Suprapubic skin (tissue), 4 donors: ENCODE results near the gene MCM3. TPM values are rescaled to one million over a fixed set of nuclear protein-coding genes. Genes with fewer than 3 reads are reported as not detected.

Experiments
- DNase-seq, 2 donors: peaks; one replicate each; pipeline ENCODE4 v3.0.0-alpha.2; 2019; ENCODE audit warnings: low spot score in 2 of 2
- H3K27ac ChIP-seq: fragments of 200-600 bp; sonication (generic); one replicate; pipeline ENCODE4 v1.5.1; 2019
- H3K27me3 ChIP-seq: fragments of 200-600 bp; sonication (generic); one replicate; pipeline ENCODE4 v1.5.1; 2019
- H3K36me3 ChIP-seq: fragments of 200-600 bp; sonication (generic); one replicate; pipeline ENCODE4 v1.5.1; 2019
- H3K4me1 ChIP-seq: fragments of 200-600 bp; sonication (generic); one replicate; pipeline ENCODE4 v1.5.1; 2019
- H3K4me3 ChIP-seq: fragments of 200-600 bp; sonication (generic); one replicate; pipeline ENCODE4 v1.5.1; 2019; ENCODE audit warnings: mild to moderate bottlenecking
- H3K9me3 ChIP-seq: fragments of 200-600 bp; sonication (generic); one replicate; pipeline ENCODE4 v1.5.1; 2019
- CTCF ChIP-seq, 2 donors: fragments of 200-600 bp in 1 of 2; fragments of 450-650 bp in 1 of 2; sonication (generic) in 1 of 2; IDR thresholded peaks; one replicate each; pipeline ENCODE4 v1.5.1; 2016 to 2019; ENCODE audit warnings: antibody characterized with exemption in 2 of 2, mild to moderate bottlenecking in 1 of 2, moderate library complexity in 1 of 2
- EP300 ChIP-seq: sonication (generic); formaldehyde crosslinking; IDR thresholded peaks from one replicate; pipeline ENCODE4 v1.6.1; 2017; ENCODE audit warnings: antibody characterized with exemption
- POLR2A ChIP-seq, 2 donors: fragments of 450-650 bp; IDR thresholded peaks; one replicate each; pipeline ENCODE4 v1.6.1; 2017; ENCODE audit warnings: antibody characterized with exemption in 2 of 2, mild to moderate bottlenecking in 2 of 2, moderate library complexity in 2 of 2
- POLR2AphosphoS5 ChIP-seq, 3 donors: sonication (generic); formaldehyde crosslinking; IDR thresholded peaks; one replicate each; pipeline ENCODE4 v1.6.1; 2017; ENCODE audit warnings: antibody characterized with exemption in 3 of 3
- WGBS: methylation state at CpG from one replicate; pipeline ENCODE4 v1.1.5; 2018; 5-methylcytosine and 5-hydroxymethylcytosine counted together
- total RNA-seq, 4 donors: library from RNA; depleted of rRNA; stranded (reverse); fragments of >200 nt; gene quantifications; one replicate each; pipeline ENCODE4 v1.1.0, GENCODE V29; 2016

MCM3 gene
- total RNA-seq, 4 donors from 2014 or later: 26.4 to 38.5 (median 31.8) TPM

GRCh38 chr6:52284131-52284459, 447 bp downstream of the MCM3 start:
- Histone ChIP-seq H3K36me3 (peaks cover 36% of the 10 kb centered on the region), H3K9me3 (no peaks in the 10 kb centered on the region), H3K4me3 (peak overlapping the region; percentile 71), H3K27ac (peak overlapping the region; percentile 25), H3K4me1 (peaks cover 18% of the 10 kb centered on the region), H3K27me3 (no peaks in the 10 kb centered on the region)
- no peak for TF ChIP-seq EP300
- TF ChIP-seq CTCF (IDR thresholded peaks at IDR 0.05): no peak
- TF ChIP-seq POLR2AphosphoS5 (IDR thresholded peaks at IDR 0.05): no peak
- TF ChIP-seq POLR2A (IDR thresholded peaks at IDR 0.05): no peak
- peak in 1 of 2 donors; percentile 68 for DNase-seq
- WGBS: 0% methylated on average over 10 of the region's 14 CpGs

- no peak for DNase-seq
- Histone ChIP-seq H3K36me3 (peaks cover 43% of the 10 kb centered on the region), H3K4me3 (no peak overlapping the region), H3K9me3 (no peaks in the 10 kb centered on the region), H3K27ac (no peak overlapping the region), H3K4me1 (peaks cover 18% of the 10 kb centered on the region), H3K27me3 (no peaks in the 10 kb centered on the region)
- TF ChIP-seq POLR2AphosphoS5 (IDR thresholded peaks at IDR 0.05) (no peak), EP300 (no peak), CTCF (IDR thresholded peaks at IDR 0.05) (no peak), POLR2A (IDR thresholded peaks at IDR 0.05) (no peak)
- 74% methylated on average over 6 of the region's 6 CpGs for WGBS
These were observed 1.4 kb downstream of the MCM3 start for GRCh38 chr6:52283111-52283510.

GRCh38 chr6:52276130-52276529, 8.4 kb downstream of the MCM3 start:
- H3K4me1 ChIP-seq: no peaks in the 10 kb centered on the region
- H3K27ac ChIP-seq: no peak overlapping the region
- no peaks in the 10 kb centered on the region for H3K9me3 ChIP-seq
- no peak for DNase-seq
- WGBS: 97% methylated on average over 10 of the region's 10 CpGs
- H3K4me3 ChIP-seq: no peak overlapping the region
- H3K27me3 ChIP-seq: no peaks in the 10 kb centered on the region
- H3K36me3 ChIP-seq: peaks cover 91% of the 10 kb centered on the region
- TF ChIP-seq CTCF (IDR thresholded peaks at IDR 0.05): no peak
- TF ChIP-seq EP300: no peak
- TF ChIP-seq POLR2A (IDR thresholded peaks at IDR 0.05): no peak
- TF ChIP-seq POLR2AphosphoS5 (IDR thresholded peaks at IDR 0.05): no peak

- 90% methylated on average over 9 of the region's 9 CpGs for WGBS
- Histone ChIP-seq H3K36me3 (peaks cover 96% of the 10 kb centered on the region), H3K27me3 (no peaks in the 10 kb centered on the region), H3K27ac (no peak overlapping the region), H3K9me3 (no peaks in the 10 kb centered on the region), H3K4me1 (no peaks in the 10 kb centered on the region), H3K4me3 (no peak overlapping the region)
- no peak for DNase-seq
- TF ChIP-seq EP300: no peak
- TF ChIP-seq CTCF (IDR thresholded peaks at IDR 0.05): no peak
- no peak for TF ChIP-seq POLR2AphosphoS5 (IDR thresholded peaks at IDR 0.05)
- no peak for TF ChIP-seq POLR2A (IDR thresholded peaks at IDR 0.05)
These were observed 12.6 kb downstream of the MCM3 start for GRCh38 chr6:52271852-52272460.

GRCh38 chr6:52263709-52264540, 20.6 kb downstream of the MCM3 start:
- peak; percentile 68 to 87 for TF ChIP-seq CTCF (IDR thresholded peaks at IDR 0.05)
- no peak for TF ChIP-seq POLR2A (IDR thresholded peaks at IDR 0.05)
- TF ChIP-seq EP300: no peak
- Histone ChIP-seq H3K4me3 (no peak overlapping the region), H3K4me1 (no peaks in the 10 kb centered on the region), H3K27ac (no peak overlapping the region), H3K36me3 (peaks cover 51% of the 10 kb centered on the region), H3K9me3 (no peaks in the 10 kb centered on the region), H3K27me3 (no peaks in the 10 kb centered on the region)
- no peak for DNase-seq
- WGBS: 46% methylated on average over 11 of the region's 11 CpGs
